ENCODE results near the gene FBXO33. TPM values are rescaled to one million over a fixed set of nuclear protein-coding genes. Genes with fewer than 3 reads are reported as not detected.

FBXO33 gene
- total RNA-seq, 1 experiment from 2014 or later = 8.8 TPM

GRCh38 chr14:39372656-39373055 is 59.6 kb downstream of the FBXO33 start:
- no peak overlapping the region for H3K4ac ChIP-seq (ENCODE audit: low read depth, low read length)
- no peak for DNase-seq
- no peak overlapping the region for H4K5ac ChIP-seq (ENCODE audit: insufficient read length, low read depth, low read length)
- H3K27ac ChIP-seq (ENCODE audit: insufficient read length, low read depth, low read length) = no peak overlapping the region
- no peaks in the 10 kb centered on the region for H3K9me3 ChIP-seq (ENCODE audit: control insufficient read depth, low read depth, low read length)
- Mint-ChIP-seq H3K4me1 (peaks cover 30 to 32% of the 10 kb centered on the region in 2 experiments), H3K27ac (no peak overlapping the region), H3K27me3 (ENCODE audit: low read depth) (no peaks in the 10 kb centered on the region), H3K36me3 (ENCODE audit: insufficient read depth in 1 of 3, low read depth in 3 of 3) (no peaks in the 10 kb centered on the region), H3K9me3 (no peaks in the 10 kb centered on the region), H3K4me3 (no peak overlapping the region)
- no peak overlapping the region for H2BK5ac ChIP-seq (ENCODE audit: insufficient read length, low read length)
- H3K4me1 ChIP-seq (ENCODE audit: insufficient read depth, low read length) = peaks cover 2% of the 10 kb centered on the region
- H4K20me1 ChIP-seq (ENCODE audit: control insufficient read depth, insufficient read depth, insufficient read length) = no peaks in the 10 kb centered on the region
- H2BK15ac ChIP-seq (ENCODE audit: low read depth, low read length) = no peak overlapping the region
- H3K79me1 ChIP-seq (ENCODE audit: insufficient read depth, low read depth, low read length, poor library complexity, severe bottlenecking) = no peaks in the 10 kb centered on the region
- H3T11ph ChIP-seq (ENCODE audit: low read length) = no peak overlapping the region
- no peak overlapping the region for H3K56ac ChIP-seq (ENCODE audit: insufficient read length, low read depth, low read length)
- no peaks in the 10 kb centered on the region for H3K23me2 ChIP-seq (ENCODE audit: insufficient read length, low read depth, low read length, poor library complexity, severe bottlenecking)
- no peak overlapping the region for H3K9ac ChIP-seq (ENCODE audit: extremely low read depth, insufficient read length, low read length)
- no peak overlapping the region for H3K4me2 ChIP-seq (ENCODE audit: insufficient read depth, insufficient read length, low read length)
- no peak overlapping the region for H2BK20ac ChIP-seq (ENCODE audit: low read depth, low read length, poor library complexity, severe bottlenecking)
- H3K23ac ChIP-seq (ENCODE audit: insufficient read length, low read depth, low read length) = no peak overlapping the region
- no peak overlapping the region for H2BK120ac ChIP-seq (ENCODE audit: low read depth, low read length, poor library complexity, severe bottlenecking)
- H4K91ac ChIP-seq (ENCODE audit: insufficient read length, low read depth, low read length) = no peak overlapping the region
- H4K8ac ChIP-seq (replicated peaks; ENCODE audit: insufficient read length, low read depth, low read length) = no peak overlapping the region
- H3K18ac ChIP-seq (ENCODE audit: insufficient read length, low read depth, low read length) = no peak overlapping the region
- H3K79me2 ChIP-seq (ENCODE audit: insufficient read depth, low read length) = no peaks in the 10 kb centered on the region
- no peak overlapping the region for H2AK5ac ChIP-seq (ENCODE audit: insufficient read length, low read length)
- TF ChIP-seq CTCF (conservative IDR thresholded peaks at IDR 0.05) = no peak
- H3K14ac ChIP-seq (ENCODE audit: insufficient read depth, low read length) = no peak overlapping the region
- no peak overlapping the region for H2BK12ac ChIP-seq (ENCODE audit: insufficient read length, low read depth, low read length)
- H3K27me3 ChIP-seq (ENCODE audit: insufficient read depth, low read length) = no peaks in the 10 kb centered on the region
- H2AFZ ChIP-seq (ENCODE audit: low read length) = no peak overlapping the region
- WGBS (ENCODE audit: extremely low coverage, insufficient read length, low lambda C conversion rate) = no CpG with 5 or more reads among the region's 1 CpG

Measured in H9 (cell line).